ENCODE data around the gene NTNG2.

GRCh38 chr9:132197315-132197714 lies 35.5 kb downstream of the NTNG2 start:
- TF ChIP-seq CTCF (conservative IDR thresholded peaks at IDR 0.05 in 1 of 2, IDR thresholded peaks at IDR 0.05 in 1 of 2; ENCODE audit: low read depth in 1 of 2, low read length in 2 of 2): no peak
- TF ChIP-seq EZH2 (IDR thresholded peaks at IDR 0.05; ENCODE audit: low read length, missing control alignments): no peak
